ENCODE results near the gene MAEA. TPM values are rescaled to one million over a fixed set of nuclear protein-coding genes. Genes with fewer than 3 reads are reported as not detected.

Gene MAEA
- total RNA-seq, 4 donors from 2014 or later = 114 to 211 (median 168) TPM

- H3K9me3 ChIP-seq = no peaks in the 10 kb centered on the region
- intact Hi-C loops (cut with DNase I; ENCODE audit: low total_unique reads) (no loop called here), in situ Hi-C loops (cut with MboI; ENCODE audit: low pct_ligation_motif_present in 1 of 4, low pct_unique_long_range_greater_than_20kb in 1 of 4, low sequenced_read_pairs in 3 of 4) (no loop called here)
- H3K36me3 ChIP-seq = peaks cover 0 to 56% (median 22%) of the 10 kb centered on the region in 4 donors
- WGBS, 2 donors (ENCODE audit: low coverage in 1 of 2) = 99 to 100% methylated on average over 1 to 13 of the region's 13 CpGs
- H3K4me3 ChIP-seq = no peak overlapping the region
- no peak for DNase-seq
- no peaks in the 10 kb centered on the region for H3K4me1 ChIP-seq
- TF ChIP-seq POLR2A (IDR thresholded peaks at IDR 0.05) (no peak), CTCF (IDR thresholded peaks at IDR 0.05) (no peak), POLR2AphosphoS5 (IDR thresholded peaks at IDR 0.05) (no peak), EP300 (IDR thresholded peaks at IDR 0.05; ENCODE audit: low read depth) (no peak)
- H3K27ac ChIP-seq = no peak overlapping the region
- no peaks in the 10 kb centered on the region for H3K27me3 ChIP-seq
Observed at GRCh38 chr4:1318046-1318375, 28.3 kb downstream of the MAEA start.

GRCh38 chr4:1318488-1319213 lies 29.0 kb downstream of the MAEA start:
- Histone ChIP-seq H3K36me3 (peaks cover 0 to 53% (median 22%) of the 10 kb centered on the region in 4 donors), H3K4me3 (no peak overlapping the region), H3K27me3 (no peaks in the 10 kb centered on the region), H3K4me1 (no peaks in the 10 kb centered on the region), H3K27ac (no peak overlapping the region), H3K9me3 (no peaks in the 10 kb centered on the region)
- peak; percentile 10 to 33 (median 21) for TF ChIP-seq CTCF (IDR thresholded peaks at IDR 0.05)
- no peak for TF ChIP-seq POLR2A (IDR thresholded peaks at IDR 0.05)
- DNase-seq = no peak
- WGBS, 2 donors (ENCODE audit: low coverage in 1 of 2) = 90 to 94% methylated on average over 9 to 18 of the region's 18 CpGs
- in situ Hi-C loops (cut with MboI; ENCODE audit: low pct_ligation_motif_present in 1 of 4, low pct_unique_long_range_greater_than_20kb in 1 of 4, low sequenced_read_pairs in 3 of 4) = no loop called here
- intact Hi-C loops (cut with DNase I; ENCODE audit: low total_unique reads) = no loop called here

- WGBS, 2 donors (ENCODE audit: low coverage in 1 of 2) = 76 to 96% methylated on average over 6 to 13 of the region's 13 CpGs
- H3K27ac ChIP-seq = no peak overlapping the region
- H3K9me3 ChIP-seq = no peaks in the 10 kb centered on the region
- no peak for DNase-seq
- no peak for TF ChIP-seq POLR2AphosphoS5 (IDR thresholded peaks at IDR 0.05)
- no peak for TF ChIP-seq POLR2A (IDR thresholded peaks at IDR 0.05)
- TF ChIP-seq CTCF (IDR thresholded peaks at IDR 0.05) = no peak
- TF ChIP-seq EP300 (IDR thresholded peaks at IDR 0.05; ENCODE audit: low read depth) = no peak
- in situ Hi-C loops (cut with MboI; ENCODE audit: low pct_ligation_motif_present in 1 of 4, low pct_unique_long_range_greater_than_20kb in 1 of 4, low sequenced_read_pairs in 3 of 4) = no loop called here
- intact Hi-C loops (cut with DNase I; ENCODE audit: low total_unique reads) = no loop called here
- no peaks in the 10 kb centered on the region for H3K27me3 ChIP-seq
- no peak overlapping the region for H3K4me3 ChIP-seq
- no peaks in the 10 kb centered on the region for H3K4me1 ChIP-seq
- H3K36me3 ChIP-seq = peaks cover 0 to 30% (median 10%) of the 10 kb centered on the region in 4 donors
Observed at GRCh38 chr4:1321486-1321885, 31.8 kb downstream of the MAEA start.

GRCh38 chr4:1321946-1322650 lies 32.4 kb downstream of the MAEA start:
- Histone ChIP-seq H3K4me3 (no peak overlapping the region), H3K27me3 (no peaks in the 10 kb centered on the region), H3K9me3 (no peaks in the 10 kb centered on the region), H3K4me1 (no peaks in the 10 kb centered on the region), H3K27ac (no peak overlapping the region), H3K36me3 (peaks cover 0 to 28% (median 8%) of the 10 kb centered on the region in 4 donors)
- in situ Hi-C loops (cut with MboI; ENCODE audit: low pct_ligation_motif_present in 1 of 4, low pct_unique_long_range_greater_than_20kb in 1 of 4, low sequenced_read_pairs in 3 of 4) = no loop called here
- intact Hi-C loops (cut with DNase I; ENCODE audit: low total_unique reads) = no loop called here
- WGBS, 2 donors (ENCODE audit: low coverage in 1 of 2) = 83 to 96% methylated on average over 1 to 18 of the region's 18 CpGs
- TF ChIP-seq POLR2A (IDR thresholded peaks at IDR 0.05) = no peak
- TF ChIP-seq POLR2AphosphoS5 (IDR thresholded peaks at IDR 0.05) = no peak
- TF ChIP-seq EP300 (IDR thresholded peaks at IDR 0.05; ENCODE audit: low read depth) = no peak
- no peak for TF ChIP-seq CTCF (IDR thresholded peaks at IDR 0.05)
- DNase-seq = no peak

Measured in transverse colon (tissue), 4 donors.